ENCODE data around the gene CD200R1.
A peak's percentile ranks its signal among the peaks of the same experiment; 100 is the strongest.

CD200R1 gene

GRCh38 chr3:113019182-113020137 lies 44.6 kb upstream of the CD200R1 start (continued):
- no peak for TF ChIP-seq ZNF660 (tag by site-specific recombination; IDR thresholded peaks at IDR 0.05)
- no peak for TF ChIP-seq ZNF626 (tag by site-specific recombination; IDR thresholded peaks at IDR 0.05)
- TF ChIP-seq PRDM2 (tag by site-specific recombination; IDR thresholded peaks at IDR 0.05; ENCODE audit: borderline replicate concordance), result no peak
- TF ChIP-seq ZNF404 (tag by site-specific recombination; IDR thresholded peaks at IDR 0.05), result no peak
- no peak for TF ChIP-seq ZNF701 (tag by site-specific recombination; IDR thresholded peaks at IDR 0.05)
- peak; percentile 83 for TF ChIP-seq ZEB2 (tag by site-specific recombination; IDR thresholded peaks at IDR 0.05)
- TF ChIP-seq OSR2 (tag by site-specific recombination; IDR thresholded peaks at IDR 0.05), result no peak
- TF ChIP-seq ZNF571 (tag by site-specific recombination; IDR thresholded peaks at IDR 0.05), result no peak
- no peak for TF ChIP-seq TSHZ1 (tag by site-specific recombination; IDR thresholded peaks at IDR 0.05; ENCODE audit: borderline replicate concordance)
- TF ChIP-seq ZNF175 (tag by site-specific recombination; IDR thresholded peaks at IDR 0.05), result no peak
- no peak for TF ChIP-seq TRIM28 (IDR thresholded peaks at IDR 0.05; ENCODE audit: borderline replicate concordance, low read length)
- peak; percentile 82 for TF ChIP-seq SP3 (tag by site-specific recombination; IDR thresholded peaks at IDR 0.05)
- TF ChIP-seq HIC1 (tag by site-specific recombination; IDR thresholded peaks at IDR 0.05), result no peak
- no peak for TF ChIP-seq ZNF558 (tag by site-specific recombination; IDR thresholded peaks at IDR 0.05)
- TF ChIP-seq ZNF112 (tag by site-specific recombination; IDR thresholded peaks at IDR 0.05), result no peak
- no peak for TF ChIP-seq OVOL3 (tag by site-specific recombination; IDR thresholded peaks at IDR 0.05)
- no peak for TF ChIP-seq ZNF132 (tag by site-specific recombination; IDR thresholded peaks at IDR 0.05; ENCODE audit: borderline replicate concordance)
- 0 out of 2 replicates have a peak, but pooled peaks have one; percentile 40 for TF ChIP-seq ZNF2 (tag by site-specific recombination; IDR thresholded peaks at IDR 0.05)
- TF ChIP-seq ZNF76 (tag by site-specific recombination; IDR thresholded peaks at IDR 0.05; ENCODE audit: borderline replicate concordance, low read depth), result peak; percentile 96
- no peak for TF ChIP-seq GLI2 (tag by site-specific recombination; IDR thresholded peaks at IDR 0.05; ENCODE audit: borderline replicate concordance, low read depth)
- peak; percentile 56; the same call in 1 of the 2 replicates for TF ChIP-seq SCRT2 (tag by site-specific recombination; IDR thresholded peaks at IDR 0.05)
- no peak for TF ChIP-seq ZSCAN18 (tag by site-specific recombination; IDR thresholded peaks at IDR 0.05)
- no peak for TF ChIP-seq ZNF146 (tag by site-specific recombination; IDR thresholded peaks at IDR 0.05)
- TF ChIP-seq BCL6B (tag by site-specific recombination; IDR thresholded peaks at IDR 0.05), result no peak
- TF ChIP-seq MEIS1 (CRISPR knock-in tag; IDR thresholded peaks at IDR 0.05; ENCODE audit: borderline replicate concordance), result no peak
